Body of pancreas (tissue), 4 donors: ENCODE results near the gene CGNL1.

Experiments
- POLR2A ChIP-seq, 3 donors: fragments of 450-650 bp; IDR thresholded peaks; one replicate each; pipeline ENCODE4 v1.6.1; 2016; ENCODE audit warnings: antibody characterized with exemption in 3 of 3, mild to moderate bottlenecking in 2 of 3
- TF ChIP-seq, protein P1 (sequence below), 7 experiments: fragments of 450-650 bp in 4 of 7; fragments of 200-600 bp in 3 of 7; sonication (generic) in 3 of 7; IDR thresholded peaks; one replicate each; pipeline ENCODE4 v1.5.1; 2016 to 2019; ENCODE audit warnings: antibody characterized with exemption in 7 of 7

DNA sequence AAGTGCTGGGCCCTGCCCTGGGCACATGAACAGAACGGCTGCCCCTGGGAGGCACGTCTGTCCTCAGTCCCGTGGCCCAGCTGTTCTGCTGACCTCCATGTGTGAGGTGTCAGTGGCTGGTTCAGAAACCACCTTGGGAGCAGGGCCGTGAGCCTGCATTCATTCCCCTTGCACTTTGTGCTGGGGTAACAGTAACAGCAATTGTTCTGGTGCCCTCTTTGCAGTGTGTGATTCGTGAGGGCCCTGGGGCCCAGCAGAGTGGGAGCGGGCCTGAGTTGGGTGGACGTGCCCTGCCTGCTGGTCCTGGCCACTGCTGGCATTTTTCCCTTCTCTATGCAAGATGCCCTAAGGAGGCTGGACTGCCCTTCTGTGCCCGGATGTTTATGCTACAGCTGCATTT is 165.0 kb downstream of the CGNL1 start:
- TF ChIP-seq, protein P1, sequence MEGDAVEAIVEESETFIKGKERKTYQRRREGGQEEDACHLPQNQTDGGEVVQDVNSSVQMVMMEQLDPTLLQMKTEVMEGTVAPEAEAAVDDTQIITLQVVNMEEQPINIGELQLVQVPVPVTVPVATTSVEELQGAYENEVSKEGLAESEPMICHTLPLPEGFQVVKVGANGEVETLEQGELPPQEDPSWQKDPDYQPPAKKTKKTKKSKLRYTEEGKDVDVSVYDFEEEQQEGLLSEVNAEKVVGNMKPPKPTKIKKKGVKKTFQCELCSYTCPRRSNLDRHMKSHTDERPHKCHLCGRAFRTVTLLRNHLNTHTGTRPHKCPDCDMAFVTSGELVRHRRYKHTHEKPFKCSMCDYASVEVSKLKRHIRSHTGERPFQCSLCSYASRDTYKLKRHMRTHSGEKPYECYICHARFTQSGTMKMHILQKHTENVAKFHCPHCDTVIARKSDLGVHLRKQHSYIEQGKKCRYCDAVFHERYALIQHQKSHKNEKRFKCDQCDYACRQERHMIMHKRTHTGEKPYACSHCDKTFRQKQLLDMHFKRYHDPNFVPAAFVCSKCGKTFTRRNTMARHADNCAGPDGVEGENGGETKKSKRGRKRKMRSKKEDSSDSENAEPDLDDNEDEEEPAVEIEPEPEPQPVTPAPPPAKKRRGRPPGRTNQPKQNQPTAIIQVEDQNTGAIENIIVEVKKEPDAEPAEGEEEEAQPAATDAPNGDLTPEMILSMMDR (IDR thresholded peaks at IDR 0.05) = no peak
- TF ChIP-seq POLR2A (IDR thresholded peaks at IDR 0.05) = no peak
